A549 (cell line): ENCODE results near the gene MAML2. TPM values are rescaled to one million over a fixed set of nuclear protein-coding genes. Genes with fewer than 3 reads are reported as not detected.

Experiments
- ATAC-seq, 2 experiments: fragments of 200-7000 bp in 1 of 2; fragments of >200 bp in 1 of 2; cut with Nextera tagmentation in 1 of 2; cut with Tn5 transposase in 1 of 2; 3 replicates each; pipeline versions ENCODE4 v1.8.0 to v1.9.1; 2018 to 2020; ENCODE audit warnings: mild to moderate bottlenecking in 1 of 2, moderate library complexity in 1 of 2
- CTCF ChIA-PET: fragments of 300-600 bp; sonication (Branson Sonifier 250); formaldehyde crosslinking; extraction: SDS; loops from one replicate; lab custom pipeline; 2021; ENCODE audit warnings: antibody characterized with exemption, inconsistent platforms; lab: Yijun Ruan, JAX
- POLR2A ChIA-PET: fragments of 350-600 bp; formaldehyde crosslinking; extraction: SDS; loops from one replicate; lab custom pipeline; 2021; ENCODE audit warnings: antibody characterized with exemption, inconsistent platforms; lab: Yijun Ruan, JAX
- DNase-seq, 2 experiments: peaks; one replicate each; pipeline versions ENCODE4 v3.0.0 to v3.0.0-alpha.2; 2011 to 2016; ENCODE audit warnings: low read depth in 1 of 2, low spot score in 1 of 2
- FAIRE-seq: peaks from 2 replicates; lab custom pipeline; 2011; peaks lifted over from hg19 to GRCh38; lab: Jason Lieb, UNC
- H3K27ac ChIP-seq, 2 experiments: fragments of >200 bp; sonication (Bioruptor Twin); formaldehyde crosslinking; 3 replicates each; pipeline ENCODE4 v1.5.1; 2016 to 2017
- H3K4me1 ChIP-seq: fragments of >200 bp; sonication (Bioruptor Twin); formaldehyde crosslinking; 3 replicates; pipeline ENCODE4 v1.6.1; 2016
- H3K4me2 ChIP-seq: fragments of >200 bp; sonication (Bioruptor Twin); formaldehyde crosslinking; 3 replicates; pipeline ENCODE4 v1.6.1; 2016
- H3K4me3 ChIP-seq: fragments of >200 bp; sonication (Bioruptor Twin); formaldehyde crosslinking; 3 replicates; pipeline ENCODE4 v1.5.1; 2016
- H3K9me3 ChIP-seq: fragments of >200 bp; sonication (Bioruptor Twin); formaldehyde crosslinking; 3 replicates; pipeline ENCODE4 v1.6.1; 2016
- BHLHE40 ChIP-seq: IDR thresholded peaks from 2 replicates; pipeline ENCODE4 v1.6.1; 2012; ENCODE audit warnings: low read depth, low read length, inconsistent platforms
- CBX2 ChIP-seq: fragments of 200-600 bp; sonication (generic); IDR thresholded peaks from 2 replicates; pipeline ENCODE4 v1.6.1; 2016; ENCODE audit warnings: low read depth, mild to moderate bottlenecking, borderline replicate concordance
- CHD2 ChIP-seq: fragments of 150-350 bp; IDR thresholded peaks from 2 replicates; pipeline ENCODE4 v1.6.1; 2014; ENCODE audit warnings: low read length; ENCODE audit not compliant: partially characterized antibody
- EHF ChIP-seq: fragments of 250-450 bp; sonication (Bioruptor Pico); IDR thresholded peaks from 2 replicates; pipeline ENCODE4 v1.5.0; 2020; ENCODE audit warnings: mild to moderate bottlenecking
- ESRRA ChIP-seq: fragments of 150-350 bp; IDR thresholded peaks from 2 replicates; pipeline ENCODE4 v1.6.1; 2014; ENCODE audit warnings: mild to moderate bottlenecking, low read length, borderline replicate concordance
- FOSB ChIP-seq: fragments of 250-450 bp; sonication (Bioruptor Pico); IDR thresholded peaks from 2 replicates; pipeline ENCODE4 v1.5.0; 2020; ENCODE audit warnings: mild to moderate bottlenecking, moderate library complexity
- FOSL2 ChIP-seq, 2 experiments: fragments of 450-650 bp in 1 of 2; fragments of >200 bp in 1 of 2; sonication (Bioruptor Twin) in 1 of 2; formaldehyde crosslinking; IDR thresholded peaks; 2 replicates each; pipeline versions ENCODE4 v1.5.0 to v1.6.1; 2016 to 2020; ENCODE audit warnings: mild to moderate bottlenecking in 1 of 2, moderate library complexity in 1 of 2
- FOXS1 ChIP-seq: fragments of 250-450 bp; sonication (Bioruptor Pico); IDR thresholded peaks from 2 replicates; pipeline ENCODE4 v1.5.0; 2020; ENCODE audit warnings: mild to moderate bottlenecking, moderate library complexity
- MAZ ChIP-seq: fragments of 150-350 bp; IDR thresholded peaks from 2 replicates; pipeline ENCODE4 v1.6.1; 2014; ENCODE audit warnings: antibody characterized with exemption, low read depth, low read length, borderline replicate concordance
- NFE2L2 ChIP-seq: fragments of 150-350 bp; conservative IDR thresholded peaks from 2 replicates; pipeline ENCODE4 v1.6.1; 2014; ENCODE audit warnings: low read length
- NR3C1 ChIP-seq: fragments of >200 bp; sonication (Bioruptor Twin); formaldehyde crosslinking; IDR thresholded peaks from 3 replicates; pipeline ENCODE4 v1.6.1; 2017
- POLR2AphosphoS2 ChIP-seq: conservative IDR thresholded peaks from 2 replicates; pipeline ENCODE4 v1.6.1; 2012; ENCODE audit warnings: low read length, improper control_type of control experiment, inconsistent platforms
- RAD21 ChIP-seq, 2 experiments: fragments of >200 bp in 1 of 2; sonication (Bioruptor Twin) in 1 of 2; formaldehyde crosslinking in 1 of 2; IDR thresholded peaks in 1 of 2; conservative IDR thresholded peaks in 1 of 2; 2 replicates in 1 of 2; 3 replicates in 1 of 2; pipeline ENCODE4 v1.6.1; 2012 to 2018; ENCODE audit warnings: inconsistent platforms in 1 of 2
- SMC3 ChIP-seq: fragments of >200 bp; sonication (Bioruptor Twin); formaldehyde crosslinking; IDR thresholded peaks from 3 replicates; pipeline ENCODE4 v1.6.1; 2018; ENCODE audit warnings: inconsistent platforms
- ZC3H11A ChIP-seq: fragments of 450-650 bp; IDR thresholded peaks from 2 replicates; pipeline ENCODE4 v1.6.1; 2014; ENCODE audit warnings: antibody characterized with exemption, mild to moderate bottlenecking
- ZFP36 ChIP-seq: fragments of 450-650 bp; IDR thresholded peaks from 2 replicates; pipeline ENCODE4 v1.6.1; 2014; ENCODE audit warnings: borderline replicate concordance; ENCODE audit not compliant: partially characterized antibody
- ZNF302 ChIP-seq: fragments of 250-450 bp; sonication (Bioruptor Pico); IDR thresholded peaks from 2 replicates; pipeline ENCODE4 v1.9.0; 2021; ENCODE audit warnings: inconsistent platforms, mild to moderate bottlenecking, moderate library complexity
- ZSCAN20 ChIP-seq: fragments of 250-450 bp; sonication (Bioruptor Pico); IDR thresholded peaks from 2 replicates; pipeline ENCODE4 v1.8.0; 2022; ENCODE audit warnings: mild to moderate bottlenecking, moderate library complexity
- WGBS: methylation state at CpG from one replicate; pipeline ENCODE4 v1.1.6; 2017; ENCODE audit errors: missing lambda C conversion rate; 5-methylcytosine and 5-hydroxymethylcytosine counted together
- polyA plus RNA-seq, 4 experiments: library from polyadenylated mRNA; depleted of rRNA in 3 of 4; stranded (reverse); fragments of >200 nt; fragmentation: RNase III in 1 of 4; extraction: RNeasy Plus Mini Kit Qiagen cat#74134 plus additional on column Dnase treatment in 1 of 4; gene quantifications; 2 replicates in 3 of 4; 3 replicates in 1 of 4; pipeline ENCODE4 v1.2.3, GENCODE V29; 2011 to 2017
- TF ChIP-seq, protein P1 (sequence below): fragments of >200 bp; sonication (Bioruptor Twin); formaldehyde crosslinking; IDR thresholded peaks from 3 replicates; pipeline ENCODE4 v1.5.1; 2016
- TF ChIP-seq, protein P2 (sequence below): fragments of 250-450 bp; sonication (Bioruptor Pico); IDR thresholded peaks from 2 replicates; pipeline ENCODE4 v1.5.0; 2020; ENCODE audit warnings: low read depth, mild to moderate bottlenecking, moderate library complexity
- TF ChIP-seq, protein P3 (sequence below): IDR thresholded peaks from 2 replicates; pipeline ENCODE4 v1.6.1; 2012
- TF ChIP-seq, protein P4 (sequence below): fragments of >200 bp; sonication (Bioruptor Twin); formaldehyde crosslinking; IDR thresholded peaks from 3 replicates; pipeline ENCODE4 v1.6.1; 2016

Gene MAML2
- polyA plus RNA-seq, 2 of the 4 experiments (the other 2 are of a cell fraction): 1.5 to 2.5 TPM

DNA sequence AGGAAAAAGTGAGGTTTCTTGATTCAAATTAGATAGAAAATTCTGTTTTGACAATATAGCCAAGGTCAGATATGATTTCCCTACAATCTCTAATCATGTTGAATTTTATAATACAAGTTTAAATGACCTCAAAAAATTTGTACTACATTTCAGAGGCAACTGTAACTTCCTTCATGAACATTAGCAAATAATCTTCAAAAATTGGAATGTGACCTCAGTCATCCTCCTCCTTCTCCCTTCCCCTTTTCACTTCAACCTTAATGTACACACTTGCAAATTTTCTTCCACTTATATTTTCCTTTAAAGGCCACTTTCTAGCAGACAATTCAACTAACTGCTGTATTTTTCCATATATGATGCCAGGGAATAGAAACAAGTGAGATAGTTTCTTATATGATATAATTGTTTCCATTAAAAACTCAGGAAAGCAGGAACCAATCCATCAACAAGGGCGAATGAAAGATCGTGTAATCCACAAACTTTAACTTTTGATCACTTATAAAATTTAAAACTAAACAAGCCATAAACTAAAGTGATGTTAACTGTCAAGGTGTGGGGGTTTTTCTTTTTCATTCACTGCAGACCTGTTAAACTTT is 60.3 kb downstream of the MAML2 start:
- no peak for ATAC-seq
- no peak overlapping the region for H3K4me3 ChIP-seq
- no peak for DNase-seq
- POLR2A ChIA-PET: no interaction called here
- no peak for TF ChIP-seq ZSCAN20 (CRISPR knock-in tag)
- WGBS: 92% methylated on average over 2 of the region's 2 CpGs
- H3K4me2 ChIP-seq: no peak overlapping the region
- peaks cover 24% of the 10 kb centered on the region for H3K4me1 ChIP-seq
- FAIRE-seq: no peak
- no peaks in the 10 kb centered on the region for H3K9me3 ChIP-seq
- no peak overlapping the region for H3K27ac ChIP-seq
- CTCF ChIA-PET: interaction anchor here (0.8 kb wide), 1 partner anchor 61 kb away, joined by 4 read pairs; the partner anchor contains the start of gene MAML2

DNA sequence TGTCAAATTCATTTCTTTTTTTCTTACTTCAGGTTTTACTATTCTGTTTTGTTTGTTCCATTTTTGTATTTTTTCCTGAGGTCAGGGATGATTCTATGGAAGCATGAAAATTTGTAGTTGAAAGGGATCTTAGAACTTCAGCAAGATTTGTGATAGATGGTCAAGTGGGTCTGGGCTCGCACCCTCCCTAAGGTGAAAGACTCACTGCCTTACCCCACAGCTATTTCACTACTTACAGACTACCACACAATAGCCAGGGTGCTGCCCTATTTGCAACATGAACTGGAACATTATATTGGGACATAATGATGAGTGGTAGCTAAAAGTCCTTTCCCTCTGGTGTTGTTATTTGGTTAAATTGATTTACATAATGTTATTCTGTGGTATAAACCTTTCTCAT is 62.6 kb downstream of the MAML2 start:
- ChIA-PET CTCF (interaction anchor here (1.1 to 1.3 kb wide), 2 partner anchors 63 to 225 kb away, joined by 3 to 5 read pairs; partner anchors contain the start of gene MAML2), POLR2A (interaction anchor here (1.7 kb wide), 1 partner anchor 27 kb away, joined by 4 read pairs; no protein-coding TSS in a partner anchor)
- Histone ChIP-seq H3K4me2 (no peak overlapping the region; the same call in 2 of the 3 replicates), H3K4me3 (no peak overlapping the region), H3K27ac (no peak overlapping the region), H3K9me3 (no peaks in the 10 kb centered on the region), H3K4me1 (peaks cover 24% of the 10 kb centered on the region)
- no peak for TF ChIP-seq BHLHE40
- TF ChIP-seq FOXS1 (CRISPR knock-in tag): no peak
- no peak for TF ChIP-seq POLR2AphosphoS2
- no peak for TF ChIP-seq EHF
- TF ChIP-seq ZC3H11A: no peak
- TF ChIP-seq, protein P1, sequence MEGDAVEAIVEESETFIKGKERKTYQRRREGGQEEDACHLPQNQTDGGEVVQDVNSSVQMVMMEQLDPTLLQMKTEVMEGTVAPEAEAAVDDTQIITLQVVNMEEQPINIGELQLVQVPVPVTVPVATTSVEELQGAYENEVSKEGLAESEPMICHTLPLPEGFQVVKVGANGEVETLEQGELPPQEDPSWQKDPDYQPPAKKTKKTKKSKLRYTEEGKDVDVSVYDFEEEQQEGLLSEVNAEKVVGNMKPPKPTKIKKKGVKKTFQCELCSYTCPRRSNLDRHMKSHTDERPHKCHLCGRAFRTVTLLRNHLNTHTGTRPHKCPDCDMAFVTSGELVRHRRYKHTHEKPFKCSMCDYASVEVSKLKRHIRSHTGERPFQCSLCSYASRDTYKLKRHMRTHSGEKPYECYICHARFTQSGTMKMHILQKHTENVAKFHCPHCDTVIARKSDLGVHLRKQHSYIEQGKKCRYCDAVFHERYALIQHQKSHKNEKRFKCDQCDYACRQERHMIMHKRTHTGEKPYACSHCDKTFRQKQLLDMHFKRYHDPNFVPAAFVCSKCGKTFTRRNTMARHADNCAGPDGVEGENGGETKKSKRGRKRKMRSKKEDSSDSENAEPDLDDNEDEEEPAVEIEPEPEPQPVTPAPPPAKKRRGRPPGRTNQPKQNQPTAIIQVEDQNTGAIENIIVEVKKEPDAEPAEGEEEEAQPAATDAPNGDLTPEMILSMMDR: no peak
- TF ChIP-seq, protein P2, sequence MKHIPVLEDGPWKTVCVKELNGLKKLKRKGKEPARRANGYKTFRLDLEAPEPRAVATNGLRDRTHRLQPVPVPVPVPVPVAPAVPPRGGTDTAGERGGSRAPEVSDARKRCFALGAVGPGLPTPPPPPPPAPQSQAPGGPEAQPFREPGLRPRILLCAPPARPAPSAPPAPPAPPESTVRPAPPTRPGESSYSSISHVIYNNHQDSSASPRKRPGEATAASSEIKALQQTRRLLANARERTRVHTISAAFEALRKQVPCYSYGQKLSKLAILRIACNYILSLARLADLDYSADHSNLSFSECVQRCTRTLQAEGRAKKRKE (CRISPR knock-in tag): no peak
- TF ChIP-seq MAZ: no peak
- no peak for TF ChIP-seq NFE2L2
- no peak for TF ChIP-seq CHD2
- 90% methylated on average over 1 of the region's 1 CpG for WGBS
- DNase-seq (no peak), ATAC-seq (no peak), FAIRE-seq (no peak)

DNA sequence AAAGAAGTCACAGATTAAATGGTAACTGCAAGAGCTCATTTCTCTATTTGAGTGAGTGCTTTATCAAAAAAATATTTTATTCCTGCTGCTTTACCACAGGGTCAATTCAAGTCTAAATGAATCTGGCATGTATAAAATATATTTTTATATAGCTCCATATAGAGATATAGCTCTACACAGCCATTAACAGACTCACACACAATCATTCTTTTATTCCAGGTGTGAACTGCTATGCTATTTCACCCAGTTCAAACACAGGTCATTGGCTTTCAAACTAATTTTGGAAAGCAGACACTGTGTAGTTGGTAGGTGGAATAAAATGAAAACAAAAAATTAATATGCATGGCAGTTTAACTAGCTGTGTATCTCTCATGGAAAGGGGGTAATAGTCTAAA is 63.1 kb downstream of the MAML2 start:
- FAIRE-seq (no peak), DNase-seq (no peak), ATAC-seq (no peak)
- no peak overlapping the region for H3K4me3 ChIP-seq
- ChIA-PET POLR2A (interaction anchor here (1.7 kb wide), 1 partner anchor 27 kb away, joined by 4 read pairs; no protein-coding TSS in a partner anchor), CTCF (interaction anchor here (1.1 kb wide), 1 partner anchor 225 kb away, joined by 3 read pairs; no protein-coding TSS in a partner anchor)
- no peaks in the 10 kb centered on the region for H3K9me3 ChIP-seq
- peaks cover 24% of the 10 kb centered on the region for H3K4me1 ChIP-seq
- H3K4me2 ChIP-seq: peak overlapping the region; percentile 55
- H3K27ac ChIP-seq: peak overlapping the region; percentile 36 to 69; a peak in 3 of 6 replicates
- no peak for TF ChIP-seq FOSL2 (IDR thresholded peaks at IDR 0.05)
- no peak for TF ChIP-seq FOSL2 (CRISPR knock-in tag; IDR thresholded peaks at IDR 0.05)
- no peak for TF ChIP-seq NR3C1
- TF ChIP-seq RAD21 (conservative IDR thresholded peaks at IDR 0.05 in 1 of 2, IDR thresholded peaks at IDR 0.05 in 1 of 2): no peak
- TF ChIP-seq ZFP36: no peak
- no peak for TF ChIP-seq FOSB (CRISPR knock-in tag)
- TF ChIP-seq ESRRA: no peak
- TF ChIP-seq, protein P3, sequence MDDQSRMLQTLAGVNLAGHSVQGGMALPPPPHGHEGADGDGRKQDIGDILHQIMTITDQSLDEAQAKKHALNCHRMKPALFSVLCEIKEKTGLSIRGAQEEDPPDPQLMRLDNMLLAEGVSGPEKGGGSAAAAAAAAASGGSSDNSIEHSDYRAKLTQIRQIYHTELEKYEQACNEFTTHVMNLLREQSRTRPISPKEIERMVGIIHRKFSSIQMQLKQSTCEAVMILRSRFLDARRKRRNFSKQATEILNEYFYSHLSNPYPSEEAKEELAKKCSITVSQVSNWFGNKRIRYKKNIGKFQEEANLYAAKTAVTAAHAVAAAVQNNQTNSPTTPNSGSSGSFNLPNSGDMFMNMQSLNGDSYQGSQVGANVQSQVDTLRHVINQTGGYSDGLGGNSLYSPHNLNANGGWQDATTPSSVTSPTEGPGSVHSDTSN: no peak
- TF ChIP-seq CBX2: no peak
- TF ChIP-seq, protein P1: no peak
- no peak for TF ChIP-seq ZNF302 (CRISPR knock-in tag)
- TF ChIP-seq SMC3: no peak
- TF ChIP-seq, protein P4, sequence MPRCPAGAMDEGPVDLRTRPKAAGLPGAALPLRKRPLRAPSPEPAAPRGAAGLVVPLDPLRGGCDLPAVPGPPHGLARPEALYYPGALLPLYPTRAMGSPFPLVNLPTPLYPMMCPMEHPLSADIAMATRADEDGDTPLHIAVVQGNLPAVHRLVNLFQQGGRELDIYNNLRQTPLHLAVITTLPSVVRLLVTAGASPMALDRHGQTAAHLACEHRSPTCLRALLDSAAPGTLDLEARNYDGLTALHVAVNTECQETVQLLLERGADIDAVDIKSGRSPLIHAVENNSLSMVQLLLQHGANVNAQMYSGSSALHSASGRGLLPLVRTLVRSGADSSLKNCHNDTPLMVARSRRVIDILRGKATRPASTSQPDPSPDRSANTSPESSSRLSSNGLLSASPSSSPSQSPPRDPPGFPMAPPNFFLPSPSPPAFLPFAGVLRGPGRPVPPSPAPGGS: no peak
